Astrocyte (in vitro differentiated cells and primary cell): Measurements from ENCODE around the gene SPATC1L.

Source experiments
- CTCF ChIP-seq: IDR thresholded peaks from 2 replicates; pipeline ENCODE4 v1.5.1; 2011; ENCODE audit warnings: low read depth, mild to moderate bottlenecking, inconsistent platforms, low read length, moderate library complexity; ENCODE audit not compliant: insufficient read depth
- EZH2 ChIP-seq: IDR thresholded peaks from 2 replicates; pipeline ENCODE4 v1.6.1; 2012; ENCODE audit warnings: mild to moderate bottlenecking, low read length, inconsistent platforms; ENCODE audit not compliant: insufficient read depth

GRCh38 chr21:46226920-46227599, 42.8 kb upstream of the SPATC1L start:
- TF ChIP-seq EZH2 (no peak), CTCF (no peak)
